Hippocampal formation (tissue), 2 donors: ENCODE measurements around the gene PRPF38B.

Experiments
- DNase-seq, 2 donors: peaks; one replicate each; lab custom pipeline; 2025; lab: John Stamatoyannopoulos, UW

PRPF38B gene

DNA sequence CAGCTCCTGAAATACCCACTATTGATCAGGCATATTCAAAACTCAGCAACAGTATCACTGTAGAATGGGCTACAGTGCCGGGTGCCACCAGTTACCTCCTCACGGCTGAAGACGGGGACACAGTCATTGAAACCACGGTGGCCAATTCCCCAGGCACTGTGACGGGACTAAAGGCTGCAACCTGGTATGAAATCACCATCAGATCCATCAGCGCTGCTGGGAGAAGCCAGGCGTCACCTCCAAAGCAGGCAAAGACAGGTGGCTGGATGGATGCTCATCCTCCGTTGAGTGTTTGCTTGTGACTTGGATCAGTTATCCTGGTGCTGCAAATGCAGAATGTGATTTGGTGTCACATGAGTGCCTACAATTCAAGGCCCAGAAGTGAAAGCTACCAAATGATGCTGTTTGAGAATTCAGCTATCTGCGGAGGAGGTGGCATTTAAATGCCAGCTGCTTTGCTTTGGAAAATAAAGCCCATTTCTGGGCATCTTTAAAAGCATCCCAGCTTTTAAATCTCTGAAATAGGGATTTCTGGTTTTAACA lies 25.7 kb downstream of the PRPF38B start:
- peak in 1 of 2 donors; percentile 79 for DNase-seq

DNA sequence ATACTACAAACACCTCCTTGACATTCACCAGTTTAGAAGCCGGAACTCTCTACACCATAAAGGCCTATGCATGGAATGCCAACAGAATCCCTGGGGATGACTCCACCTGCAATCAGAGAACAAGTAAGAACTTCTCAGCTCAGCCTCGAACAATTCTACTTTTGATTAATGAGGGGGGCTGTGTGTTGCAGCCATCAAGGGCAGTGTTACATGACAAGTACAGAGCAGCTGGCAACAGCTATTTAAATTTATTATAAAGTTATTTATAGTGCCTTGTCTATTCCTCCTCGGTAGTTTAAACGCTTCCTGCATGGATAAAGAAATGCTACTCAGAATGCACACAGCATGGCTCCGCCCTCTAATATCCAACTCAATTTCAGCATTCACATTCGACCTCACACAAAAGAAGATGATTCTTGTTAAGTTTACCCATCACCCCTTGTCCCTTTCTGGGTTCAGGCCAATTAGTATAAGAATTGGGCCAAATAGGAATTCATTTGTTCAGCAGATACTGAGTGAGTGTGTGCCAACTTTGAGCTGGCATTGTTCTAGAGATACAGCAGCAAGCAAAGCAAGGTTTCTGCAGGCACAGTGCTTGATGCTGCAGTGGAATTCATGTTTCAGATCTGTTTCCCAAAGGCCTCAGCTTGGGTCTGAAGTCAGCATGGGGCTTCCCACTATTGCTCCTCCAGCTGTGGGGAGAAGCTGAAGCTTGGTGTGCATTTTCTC lies 27.0 kb downstream of the PRPF38B start:
- DNase-seq, result no peak

DNA sequence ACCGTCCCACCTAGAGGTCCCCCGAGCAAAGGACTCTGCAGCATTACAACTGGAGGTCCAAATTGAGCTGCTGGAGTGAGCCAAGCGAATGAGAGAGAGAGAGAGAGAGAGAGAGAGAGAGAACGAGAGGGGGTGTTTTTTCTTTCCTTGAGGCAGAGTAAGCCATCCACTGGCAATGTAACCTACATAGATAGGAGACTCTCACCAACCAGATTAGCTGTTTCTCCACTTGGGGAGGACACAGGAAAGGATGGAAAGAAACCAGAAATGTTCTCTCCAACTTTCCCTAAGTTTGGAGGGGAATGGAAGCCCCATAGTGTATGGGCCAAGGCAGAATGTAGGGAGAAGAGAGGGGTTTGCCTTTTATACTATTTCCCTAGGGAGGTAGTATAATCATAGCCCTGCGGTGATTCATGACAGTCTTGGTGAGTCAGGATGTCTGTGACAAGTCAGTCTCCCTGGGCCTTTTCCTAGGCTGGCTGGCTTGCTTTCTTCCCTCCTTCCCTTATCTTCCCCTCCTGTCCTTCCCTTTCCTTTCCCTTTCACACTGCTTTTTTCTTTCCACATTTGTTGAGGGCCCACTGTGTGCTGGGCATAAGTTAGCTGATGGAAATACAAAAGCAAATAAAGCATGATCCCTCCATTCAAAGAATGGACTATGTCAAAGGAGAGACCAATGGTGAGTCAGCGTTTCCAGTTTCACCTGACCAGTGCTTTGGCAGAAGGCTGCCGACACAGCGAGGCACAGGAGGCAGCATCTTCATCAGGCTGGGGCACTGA lies 27.7 kb downstream of the PRPF38B start:
- peak in 1 of 2 donors; percentile 19 for DNase-seq

DNA sequence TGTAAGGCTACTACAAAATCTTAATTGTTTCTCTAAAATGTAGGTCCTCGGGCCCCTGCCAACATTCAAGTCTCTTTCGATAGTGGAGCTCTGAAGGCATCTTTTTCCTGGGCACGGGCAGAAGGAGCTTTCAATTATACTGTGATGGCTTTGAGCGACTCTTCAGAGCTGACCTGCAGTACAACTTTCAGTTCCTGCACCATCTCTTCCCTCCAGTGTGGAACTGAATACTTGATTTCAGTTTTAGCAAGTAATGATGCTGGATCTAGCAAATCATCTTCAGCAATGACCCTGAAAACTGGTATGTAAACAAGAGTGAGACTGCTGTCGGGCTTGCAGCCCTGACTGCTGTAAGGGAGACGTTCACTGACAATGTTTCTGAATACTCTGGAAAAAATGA lies 30.2 kb downstream of the PRPF38B start:
- DNase-seq, result no peak

DNA sequence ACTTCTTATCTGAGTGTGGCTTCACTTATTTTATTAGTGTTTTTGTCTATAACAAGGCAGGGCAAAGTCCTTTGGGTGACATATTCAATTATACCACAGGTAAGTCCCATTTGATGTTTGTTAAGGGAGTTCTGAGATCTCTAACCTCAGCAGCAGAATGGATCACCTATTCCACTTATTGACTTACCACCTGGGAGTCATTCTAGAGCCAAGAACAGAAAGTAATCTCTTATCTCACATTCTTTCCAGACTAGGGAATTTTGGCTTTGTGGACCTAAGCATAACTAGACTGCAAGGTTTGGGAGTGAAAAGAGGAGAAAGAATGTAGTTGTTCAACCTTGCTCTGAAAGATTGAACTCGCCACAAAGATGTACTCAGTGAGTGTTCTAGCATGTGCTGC lies 33.8 kb downstream of the PRPF38B start:
- no peak for DNase-seq

DNA sequence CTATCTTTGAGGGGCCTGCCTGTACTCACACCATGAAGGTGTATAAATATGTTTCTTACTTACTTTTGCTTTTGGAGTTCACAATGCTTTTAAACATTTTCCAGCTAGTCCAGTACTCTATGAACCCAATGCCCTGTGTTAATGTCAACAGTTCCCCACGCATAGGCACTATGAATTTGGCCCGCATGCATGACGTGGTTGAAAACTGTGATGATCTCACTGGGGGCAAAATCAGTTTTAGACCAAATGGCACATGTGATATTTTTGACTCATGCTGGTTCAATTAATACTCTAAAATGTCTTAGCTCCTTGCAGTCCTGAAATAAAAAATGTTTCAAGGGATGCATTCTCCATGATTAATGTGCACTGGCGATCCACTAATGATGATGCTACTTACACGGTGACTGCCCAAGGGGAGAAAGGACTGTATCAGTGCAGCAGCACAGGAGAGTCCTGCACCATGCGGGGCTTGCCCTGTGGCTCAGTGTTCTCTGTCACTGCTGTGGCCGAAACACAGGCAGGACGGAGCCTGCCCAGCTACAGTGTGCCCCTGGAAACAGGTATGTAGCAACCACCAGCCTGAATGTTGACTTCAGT lies 36.3 kb downstream of the PRPF38B start:
- no peak for DNase-seq

DNA sequence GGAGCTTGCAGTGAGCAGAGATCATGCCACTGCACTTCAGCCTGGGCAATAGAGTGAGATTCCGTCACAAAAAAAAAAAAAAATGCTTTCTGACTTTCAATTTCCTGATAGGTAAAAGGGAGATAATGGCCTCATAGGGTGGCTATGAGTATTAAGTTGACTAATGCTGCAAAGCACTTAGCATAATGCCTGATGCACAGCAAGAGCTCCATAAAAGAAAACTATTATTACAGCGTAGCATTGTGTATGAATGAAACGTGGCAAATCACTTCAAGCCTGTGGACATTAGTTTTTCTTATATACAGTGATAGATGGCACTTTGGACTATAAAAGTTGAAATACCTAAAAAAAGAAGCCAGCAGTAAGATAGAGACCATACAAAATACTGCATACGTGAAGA lies 37.4 kb downstream of the PRPF38B start:
- DNase-seq, result no peak

DNA sequence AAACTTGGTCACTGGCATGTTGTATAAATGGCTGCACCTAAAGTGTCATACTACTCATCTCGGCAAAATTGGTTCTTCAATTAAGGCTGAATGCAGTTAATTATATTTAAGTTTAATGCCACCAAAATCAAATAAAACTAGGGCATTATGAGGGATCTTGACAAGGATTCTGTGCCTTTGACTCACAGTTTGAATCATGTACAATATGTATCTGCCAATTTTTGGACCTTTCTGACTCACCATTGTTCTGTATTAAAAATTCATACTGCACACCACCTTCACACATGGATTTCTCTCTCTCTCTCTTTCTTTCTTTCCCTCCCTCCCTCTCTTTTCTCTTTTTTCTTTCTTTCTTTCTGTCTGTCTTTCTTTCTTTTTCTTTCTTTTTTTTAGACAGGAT lies 40.3 kb downstream of the PRPF38B start:
- no peak for DNase-seq

DNA sequence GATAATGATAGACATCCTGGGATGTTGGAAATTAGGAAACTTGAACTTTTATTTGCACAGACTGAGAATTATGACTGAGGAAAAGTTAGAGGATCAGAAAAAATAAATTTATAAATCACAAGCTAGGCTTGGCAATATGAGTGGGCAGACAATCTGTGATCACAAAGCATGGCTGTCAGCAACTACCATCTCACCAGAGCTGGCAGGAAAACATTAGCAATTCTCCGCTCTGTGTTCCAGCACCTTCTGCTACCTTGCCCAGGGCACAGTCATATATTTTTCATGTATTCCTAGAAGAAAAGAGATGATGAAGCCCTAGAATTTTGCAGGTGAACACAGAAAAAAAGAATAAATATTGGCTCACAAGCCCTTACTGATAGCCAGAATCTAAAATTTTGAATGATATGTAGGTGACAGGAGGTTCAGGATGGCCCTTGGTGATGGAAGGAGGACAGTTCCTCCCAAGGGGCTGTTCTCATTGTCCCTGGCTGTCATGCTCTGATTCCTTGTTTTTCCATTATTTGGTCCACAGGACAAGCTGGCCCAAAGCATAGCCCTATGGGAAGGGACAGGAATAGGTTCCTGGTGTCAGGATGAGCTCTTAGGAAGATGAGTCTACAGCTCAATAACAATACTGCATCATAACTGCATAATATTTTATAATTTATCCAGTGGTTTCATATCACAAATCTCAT lies 42.2 kb downstream of the PRPF38B start:
- peak in 1 of 2 donors; percentile 18 for DNase-seq

DNA sequence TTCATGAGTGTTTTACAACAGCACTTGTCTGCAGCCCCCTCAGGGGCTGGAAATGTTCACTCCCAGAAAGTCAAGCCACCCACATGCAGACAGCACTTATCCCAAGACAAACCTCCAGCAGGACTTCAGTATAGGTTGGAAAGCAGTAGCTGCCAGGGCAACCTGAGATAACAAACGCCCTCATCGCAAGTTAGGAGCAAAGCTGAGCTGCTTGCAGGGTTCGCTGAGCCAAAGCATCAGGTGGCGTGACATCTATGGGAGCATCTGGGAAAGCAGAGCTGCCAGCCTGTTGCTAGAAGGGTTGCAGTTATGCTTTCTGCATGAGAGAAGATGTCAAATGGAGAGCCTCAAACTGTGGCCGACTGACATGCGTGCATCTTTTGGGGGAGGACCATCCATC lies 50.1 kb downstream of the PRPF38B start:
- DNase-seq, result peak in 1 of 2 donors; percentile 35

DNA sequence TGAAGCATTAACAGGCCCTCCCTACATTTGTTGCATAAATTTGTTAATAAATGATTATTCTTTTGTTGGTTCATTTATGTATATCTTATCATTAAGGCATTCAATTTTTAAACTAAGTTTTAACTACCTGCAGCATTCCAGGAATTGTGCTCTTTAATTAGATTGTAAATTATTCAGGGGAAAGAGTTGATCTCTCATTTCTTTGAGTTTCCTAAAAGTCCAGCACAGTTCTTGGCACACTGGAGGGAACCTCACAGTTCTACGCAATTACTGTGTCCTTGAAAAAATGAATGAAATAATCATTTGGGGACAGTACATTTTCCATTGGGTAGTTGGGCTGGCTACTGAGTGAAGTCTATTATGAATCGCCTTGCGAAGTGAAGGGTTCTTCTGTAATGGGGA lies 53.9 kb downstream of the PRPF38B start:
- no peak for DNase-seq

DNA sequence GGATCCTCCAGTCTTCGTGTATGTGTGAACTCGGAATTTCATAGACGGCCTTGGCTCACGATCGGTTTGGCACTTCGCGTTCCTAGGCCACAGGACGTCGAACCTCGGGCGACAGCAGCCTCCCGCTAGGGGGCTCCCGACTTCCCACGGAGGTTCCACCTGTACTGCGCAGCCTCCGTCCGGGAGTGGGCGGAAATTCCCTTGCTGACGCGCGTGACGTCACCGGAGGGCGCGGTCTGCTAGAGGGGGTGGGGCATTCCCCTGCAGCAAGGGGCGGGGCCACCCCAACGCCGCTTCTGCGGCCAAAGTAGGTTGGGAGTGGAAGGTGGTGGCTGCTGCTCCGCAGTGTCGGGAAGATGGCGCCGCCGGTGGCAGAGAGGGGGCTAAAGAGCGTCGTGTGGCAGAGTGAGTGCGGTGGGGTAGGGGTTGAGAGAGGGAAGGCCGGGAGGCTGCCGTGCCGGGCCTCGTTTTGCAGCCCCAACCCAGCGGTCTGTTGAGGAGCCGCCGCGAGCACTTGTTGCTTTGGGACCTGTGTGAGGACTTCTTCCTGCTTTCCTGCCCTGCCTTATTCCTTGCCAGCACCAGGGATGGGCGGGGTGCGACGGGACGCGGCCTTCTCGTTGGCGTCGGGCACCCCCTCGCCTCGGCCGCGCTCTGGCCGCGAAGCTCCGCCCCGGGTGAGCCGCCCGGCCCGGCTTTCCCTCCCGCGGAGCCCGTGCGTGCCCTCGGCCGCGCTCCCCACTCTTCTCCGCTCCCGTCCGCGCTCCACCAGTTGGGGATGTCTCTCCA lies 54.5 kb downstream of the PRPF38B start, which contains the start of gene STXBP3:
STXBP3 (plus strand) TSS at position 293 of the 789 bp plus-strand sequence; CDS start at position 357, 64 bp downstream.
- DNase-seq, result peak; percentile 96 to 98

DNA sequence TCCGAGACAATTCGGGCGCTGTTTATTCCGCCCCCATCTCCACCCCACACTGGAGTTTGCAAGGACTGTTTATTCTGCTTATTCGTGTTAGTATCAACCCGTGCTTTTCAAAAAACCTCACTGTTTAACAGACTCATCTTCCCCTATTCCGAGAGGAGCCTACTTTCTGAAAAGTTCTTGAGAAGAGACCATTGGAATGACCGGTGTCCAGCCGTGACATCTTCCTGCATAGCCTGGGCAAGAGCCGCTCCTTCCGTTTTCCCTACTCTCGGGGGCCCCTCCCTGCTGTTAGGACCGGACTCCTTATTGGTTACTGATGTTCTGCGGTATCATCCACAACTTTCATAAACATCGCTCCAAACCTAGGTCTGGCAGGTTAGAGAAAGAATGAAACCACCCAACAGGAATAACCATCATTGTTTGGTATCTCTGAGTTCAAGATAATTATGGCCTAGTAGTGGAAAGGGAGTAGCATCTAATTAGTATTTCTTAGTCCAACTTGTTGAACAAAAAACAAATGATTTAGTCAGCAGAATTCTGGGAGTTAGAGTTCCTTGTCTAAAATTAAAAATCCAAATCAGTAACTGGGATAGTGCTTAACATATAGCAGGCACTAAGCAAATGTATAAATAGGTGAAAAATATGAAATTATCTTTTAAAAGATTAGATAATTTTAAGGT lies 55.2 kb downstream of the PRPF38B start:
- DNase-seq, result peak; percentile 61 to 62

DNA sequence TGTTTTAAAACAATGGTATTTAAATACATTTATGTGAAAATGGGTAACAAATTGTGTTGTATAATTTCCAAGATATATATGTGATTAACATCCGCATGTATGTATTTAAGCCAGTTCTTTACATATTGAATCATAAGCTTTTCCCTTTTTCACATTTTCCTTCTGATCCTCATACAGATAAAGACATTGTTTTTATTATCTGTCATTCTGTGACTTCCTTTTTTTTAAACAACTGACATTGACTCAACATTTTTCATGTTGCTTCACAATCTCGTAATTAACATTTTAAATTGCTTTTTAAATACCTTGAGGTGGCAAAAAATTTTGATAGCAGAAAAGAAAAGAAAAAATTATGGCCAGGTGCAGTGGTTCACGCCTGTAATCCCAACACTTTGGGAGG lies 55.8 kb downstream of the PRPF38B start:
- DNase-seq, result no peak

DNA sequence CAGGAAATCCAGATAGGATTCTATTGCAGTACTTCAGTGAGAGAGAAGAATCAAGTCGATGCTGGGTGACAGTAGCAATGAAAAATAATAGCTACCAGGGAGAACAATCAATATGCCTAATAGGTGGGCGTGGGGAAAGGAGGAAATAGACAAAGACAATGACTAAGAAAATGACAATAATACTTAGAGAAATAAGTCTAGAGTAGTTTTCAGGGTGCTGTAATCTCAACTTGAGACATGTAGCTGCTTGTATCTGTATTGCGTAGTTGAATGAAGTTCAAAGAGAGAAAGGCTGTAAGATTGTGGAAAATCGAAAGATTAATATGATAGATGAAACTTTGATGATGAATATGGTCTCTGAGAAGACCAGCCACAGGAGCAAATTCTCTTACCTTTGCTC lies 57.0 kb downstream of the PRPF38B start:
- no peak for DNase-seq

DNA sequence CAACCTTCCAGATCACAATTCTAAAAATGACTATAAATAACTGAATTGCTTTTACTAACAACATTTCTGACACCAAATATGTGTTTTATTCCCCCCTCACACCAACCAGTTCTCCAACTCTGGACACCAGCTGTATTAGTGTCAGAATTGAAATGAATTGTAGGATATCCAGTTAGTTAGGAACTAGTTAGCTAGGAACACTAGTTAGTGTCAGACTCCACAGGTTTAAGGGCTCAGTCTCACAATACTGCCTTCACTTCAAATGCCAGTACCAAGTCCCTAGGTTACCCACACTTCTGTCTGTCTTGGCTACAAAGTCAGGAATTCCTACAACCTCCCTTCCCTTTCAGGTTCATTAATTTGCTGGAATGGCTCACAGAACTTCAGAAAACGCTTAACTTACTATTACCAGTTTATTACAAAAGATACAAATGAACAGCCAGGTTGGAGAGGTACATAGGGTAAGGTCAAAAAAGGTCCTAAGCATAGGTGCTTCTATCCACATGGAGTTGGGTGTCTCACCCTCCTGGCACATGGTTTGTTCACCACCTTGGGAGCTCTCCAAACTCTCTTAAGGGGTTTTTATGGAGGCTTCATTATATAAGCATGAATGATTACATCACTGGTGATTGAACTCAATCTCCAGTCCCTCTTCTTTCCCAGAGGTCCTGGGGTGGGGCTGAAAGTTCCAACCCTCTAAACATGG lies 58.5 kb downstream of the PRPF38B start:
- DNase-seq, result no peak
